Measurements from ENCODE around the gene HLA-DPB1.
"Not testable (repeated sequence)": the region's sequence is repeated elsewhere in the genome, so short reads cannot be mapped to it uniquely, and the experiment has no call there.

Gene HLA-DPB1

DNA sequence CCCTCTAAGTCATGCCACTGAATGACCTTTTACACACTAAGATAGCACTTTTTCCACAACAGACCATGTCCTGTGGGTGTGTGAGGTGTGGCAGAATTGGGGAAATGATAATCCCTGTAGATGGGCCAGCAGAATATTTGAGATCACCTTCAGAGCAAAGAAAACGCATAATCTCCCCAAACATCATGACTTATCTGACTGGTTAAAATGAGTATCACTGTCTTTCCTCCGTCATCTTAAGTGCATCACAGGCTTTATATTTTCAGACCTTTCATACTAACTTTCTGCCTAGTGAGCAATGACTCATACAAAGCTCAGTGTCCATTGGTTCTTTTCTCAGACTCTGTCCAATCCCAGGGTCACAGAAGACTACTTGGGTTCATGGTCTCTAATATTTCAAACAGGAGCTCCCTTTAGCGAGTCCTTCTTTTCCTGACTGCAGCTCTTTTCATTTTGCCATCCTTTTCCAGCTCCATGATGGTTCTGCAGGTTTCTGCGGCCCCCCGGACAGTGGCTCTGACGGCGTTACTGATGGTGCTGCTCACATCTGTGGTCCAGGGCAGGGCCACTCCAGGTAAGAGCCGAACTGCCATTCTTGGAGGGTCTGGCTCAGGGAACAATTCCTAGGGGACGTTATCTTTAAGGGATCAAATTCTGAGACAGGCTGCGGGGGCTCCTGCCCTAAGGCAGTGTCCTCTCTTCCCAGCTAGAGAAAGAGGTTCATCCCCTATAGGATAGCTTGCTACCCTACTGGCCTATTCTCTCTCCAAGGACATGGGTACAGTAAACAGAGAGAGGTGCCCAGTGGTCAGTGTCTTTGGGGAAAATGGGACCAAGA lies at the start of gene HLA-DPB1:
TSS of gene HLA-DPB1 (plus strand) at position 423 of the 838 bp plus-strand sequence. CDS start at position 475, 52 bp downstream.
- FAIRE-seq: no peak

DNA sequence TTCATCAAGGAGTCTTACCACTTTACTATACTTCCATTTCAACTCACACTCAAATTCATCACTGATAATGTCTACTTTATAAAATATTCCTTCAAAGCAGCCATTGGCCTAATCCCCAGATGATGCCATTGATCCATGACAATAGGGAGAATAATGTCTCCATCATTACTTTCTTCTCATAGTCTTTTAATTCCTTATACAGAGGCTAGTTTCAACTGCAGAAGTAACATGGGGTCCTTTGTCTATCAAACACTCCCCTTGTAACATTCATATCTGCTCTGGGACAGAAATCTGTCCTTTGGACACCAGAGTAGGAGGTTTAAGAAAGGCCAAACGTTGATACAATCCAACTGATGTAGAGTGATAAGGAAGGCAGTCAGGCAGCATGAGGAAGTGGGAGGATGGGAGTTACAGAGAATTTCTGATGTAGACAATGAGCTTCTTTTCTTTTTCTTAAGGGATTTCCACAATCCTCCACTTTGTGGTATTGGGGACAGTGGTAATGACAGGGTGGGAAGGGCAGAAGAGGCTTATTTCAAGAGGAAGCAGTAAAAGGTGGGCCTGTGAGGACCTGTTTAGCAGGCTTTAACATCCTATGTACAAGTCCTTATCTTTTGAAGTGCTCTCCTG lies 47.5 kb upstream of the HLA-DPB1 start:
- FAIRE-seq: no peak

DNA sequence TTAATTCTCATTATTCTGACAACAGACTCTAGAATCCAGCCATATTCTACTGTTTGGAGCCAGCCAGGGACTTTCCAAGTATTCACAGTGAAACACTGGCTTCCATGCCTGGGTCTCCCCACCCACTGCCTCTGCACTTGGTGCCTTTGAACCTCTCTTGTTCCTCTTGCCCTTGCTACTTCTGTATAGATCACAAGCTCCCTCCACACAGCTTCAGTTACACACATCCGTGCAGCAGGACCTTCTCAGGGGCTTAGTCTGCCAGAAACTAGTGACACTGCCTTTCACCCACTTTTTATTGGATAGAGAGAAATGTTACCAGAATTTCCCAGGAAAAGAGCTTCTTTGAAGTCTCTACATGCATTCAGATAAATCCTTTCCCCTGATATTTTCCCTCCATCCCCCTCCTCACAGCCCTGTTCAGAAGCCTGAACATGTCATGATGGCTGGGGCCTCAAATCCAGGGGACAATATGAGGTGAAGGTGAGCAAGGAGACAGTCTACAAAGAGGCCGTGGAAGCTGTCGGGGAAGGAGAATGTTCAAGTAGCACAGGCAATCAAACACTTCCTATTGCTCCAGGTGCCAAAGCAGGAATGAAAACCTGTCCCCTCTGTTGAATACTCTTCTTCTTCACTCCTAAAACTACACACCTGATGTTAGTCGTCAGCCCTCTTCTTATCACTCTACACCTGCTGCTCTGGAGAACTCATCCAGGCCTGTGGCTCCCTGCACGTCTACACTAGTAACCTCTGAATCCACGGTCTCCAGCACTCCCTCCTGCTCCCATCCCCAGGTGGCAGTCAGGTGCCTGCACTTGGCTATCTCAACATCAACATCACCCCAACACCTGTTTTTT lies 46.2 kb upstream of the HLA-DPB1 start:
- no peak for FAIRE-seq

DNA sequence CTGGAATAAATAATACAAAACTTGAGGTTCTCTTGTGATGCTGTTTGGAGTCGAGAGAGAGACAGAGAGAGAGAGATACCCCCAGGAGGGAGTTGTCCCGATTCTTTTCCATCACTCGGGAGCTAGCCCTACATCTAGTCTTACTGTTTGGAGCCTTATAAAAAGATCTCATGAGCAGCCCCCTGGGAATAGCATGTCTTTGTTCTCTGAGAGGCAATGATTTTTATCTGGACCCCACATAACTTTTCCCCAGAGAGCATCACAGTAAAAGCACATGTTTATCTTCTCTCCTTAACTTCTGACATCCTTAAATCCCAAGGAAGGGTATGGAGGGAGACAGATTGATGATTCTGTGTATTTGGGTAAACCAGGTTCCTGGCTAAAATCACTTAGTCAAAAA lies 45.5 kb upstream of the HLA-DPB1 start:
- FAIRE-seq: no peak

GRCh38 chr6:33034554-33034953 lies 41.2 kb upstream of the HLA-DPB1 start:
- no peak for FAIRE-seq

- FAIRE-seq: no peak
These were observed 39.3 kb upstream of the HLA-DPB1 start for GRCh38 chr6:33036535-33036934.

- FAIRE-seq: no peak
These were observed 35.6 kb upstream of the HLA-DPB1 start for GRCh38 chr6:33040157-33040556.

GRCh38 chr6:33049323-33050013 lies 26.3 kb upstream of the HLA-DPB1 start:
- FAIRE-seq: no peak

DNA sequence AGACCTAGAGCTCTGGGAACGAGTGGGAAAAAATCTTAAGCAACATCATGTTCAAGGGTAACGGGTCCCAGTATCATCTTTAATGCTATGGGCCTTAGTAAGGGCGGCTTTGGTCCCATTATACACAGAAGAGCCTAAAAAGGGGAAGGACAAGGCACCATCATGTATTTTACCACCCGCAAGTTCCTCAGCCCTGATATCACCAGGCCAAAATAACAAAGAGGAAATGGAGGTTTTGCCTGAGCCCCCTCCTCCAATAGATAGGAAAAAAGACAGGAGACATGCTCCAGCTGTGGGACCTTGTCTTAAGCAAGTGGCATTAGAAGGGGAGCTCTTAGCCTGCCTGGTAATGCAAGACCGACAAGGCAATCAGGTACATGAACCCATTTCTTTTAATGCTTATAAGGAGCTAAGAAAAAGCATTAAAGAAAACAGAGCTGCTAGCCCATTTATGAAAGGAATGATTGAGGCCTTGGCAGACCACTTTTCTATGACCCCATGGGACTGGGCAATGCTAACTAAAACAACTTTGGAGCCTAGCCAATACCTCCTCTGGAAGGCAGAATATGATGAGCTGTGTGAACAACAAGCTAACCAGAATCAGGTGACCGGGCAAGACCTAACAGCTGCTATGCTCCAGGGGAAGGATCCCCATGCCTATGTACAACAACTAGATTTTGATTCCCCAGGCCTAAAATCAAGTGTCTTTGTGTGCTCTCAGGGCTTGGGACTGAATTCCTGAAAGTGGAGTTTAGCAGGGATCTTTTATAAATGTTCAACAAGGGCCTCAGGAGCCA lies 25.6 kb upstream of the HLA-DPB1 start:
- FAIRE-seq: no peak

- FAIRE-seq: no peak
These were observed 23.2 kb upstream of the HLA-DPB1 start for GRCh38 chr6:33052627-33053026.

DNA sequence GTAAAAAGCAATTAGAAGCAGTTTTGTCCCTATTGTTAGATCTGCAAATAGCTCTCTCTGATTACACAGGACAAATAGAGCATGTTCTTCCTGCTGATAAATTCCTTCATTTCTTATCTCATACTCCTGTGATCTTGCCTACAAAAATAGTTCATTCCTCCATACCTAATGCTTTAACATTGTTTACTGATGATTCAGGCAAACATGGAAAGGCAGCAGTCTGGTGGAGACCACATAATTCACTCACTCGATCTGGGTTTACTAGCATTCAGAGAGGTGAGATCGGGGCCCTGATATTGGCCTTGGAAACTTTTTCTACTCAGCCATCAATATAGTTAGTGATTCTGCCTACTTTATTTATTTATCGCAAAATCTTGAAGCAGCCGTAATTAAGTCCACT lies 22.6 kb upstream of the HLA-DPB1 start:
- FAIRE-seq: no peak

DNA sequence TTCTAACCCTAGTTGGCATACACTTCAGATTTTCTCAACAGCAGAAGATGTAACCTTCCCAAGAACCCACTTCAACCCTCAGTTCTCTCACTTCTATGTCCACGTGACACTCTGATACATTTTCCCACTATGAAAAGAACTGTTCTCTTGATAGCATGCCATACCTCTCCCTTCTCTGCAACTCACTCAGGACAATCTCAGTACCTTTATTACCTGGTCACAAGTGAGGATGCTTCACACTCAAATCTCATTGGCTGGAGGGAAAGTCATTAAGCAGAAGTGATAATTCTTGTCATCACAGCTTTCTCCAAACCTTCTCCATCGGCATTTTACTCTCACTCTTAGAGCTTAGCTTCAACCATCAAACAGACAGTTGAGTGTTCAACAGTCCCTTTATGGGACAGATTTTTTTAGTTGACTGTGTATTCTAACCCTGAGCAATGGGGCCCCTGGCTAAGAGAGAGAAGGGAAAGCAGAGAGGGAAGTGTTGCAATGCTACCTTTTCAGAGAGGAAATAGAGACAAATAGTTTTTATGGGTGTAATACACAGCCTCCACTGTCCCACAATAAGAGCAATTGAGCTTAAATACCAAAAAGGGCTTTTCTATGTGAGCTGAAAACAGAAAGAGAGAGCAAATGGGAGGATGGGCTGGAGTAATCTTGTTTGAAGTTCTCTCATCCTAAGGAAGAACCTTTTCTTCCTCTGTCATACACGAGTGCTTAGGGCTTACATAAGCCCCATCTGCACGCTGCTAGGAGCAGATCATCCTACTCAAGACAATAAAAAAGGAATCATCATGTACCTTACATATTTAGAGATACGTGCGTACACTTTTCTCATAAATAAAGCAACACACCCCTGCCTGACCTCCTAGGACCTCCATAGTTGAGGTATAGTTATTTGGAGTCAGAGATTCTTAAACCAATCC lies 18.3 kb upstream of the HLA-DPB1 start:
- no peak for FAIRE-seq

DNA sequence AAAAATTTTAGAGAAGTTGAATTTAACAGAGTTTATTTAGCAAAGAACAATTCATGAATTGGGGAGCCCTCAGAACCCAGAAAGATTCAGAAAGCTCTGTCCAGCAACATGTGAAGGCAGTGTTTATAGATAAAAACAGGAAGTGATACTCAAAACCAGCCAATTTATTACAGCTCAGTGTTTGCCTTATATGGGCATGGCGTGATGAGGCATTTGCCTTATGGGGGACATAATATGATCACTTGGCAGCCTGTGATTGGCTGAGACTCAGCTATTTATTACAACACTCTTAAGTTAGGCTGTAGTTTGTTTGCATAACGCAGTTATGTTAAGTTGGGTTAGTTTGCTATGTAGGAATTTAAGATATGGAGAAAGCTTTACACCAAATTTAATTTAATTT lies 13.8 kb upstream of the HLA-DPB1 start:
- no peak for FAIRE-seq

DNA sequence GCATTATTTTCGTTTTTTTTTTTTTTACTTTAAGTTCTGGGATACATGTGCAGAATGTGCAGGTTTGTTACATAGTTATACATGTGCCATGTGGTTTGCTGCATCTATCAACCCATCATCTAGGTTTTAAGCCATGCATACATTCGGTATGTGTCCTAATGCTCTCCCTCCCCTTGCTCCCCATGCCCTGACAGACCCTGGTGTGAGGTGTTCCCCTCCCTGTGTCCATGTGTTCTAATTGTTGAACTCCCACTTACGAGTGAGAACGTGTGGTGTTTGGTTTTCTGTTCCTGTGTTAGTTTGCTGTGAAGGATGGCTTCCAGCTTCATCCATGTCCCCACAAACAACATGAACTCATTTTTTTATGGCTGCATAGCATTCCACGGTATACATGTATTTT lies 12.4 kb upstream of the HLA-DPB1 start:
- not testable (repeated sequence) for FAIRE-seq

DNA sequence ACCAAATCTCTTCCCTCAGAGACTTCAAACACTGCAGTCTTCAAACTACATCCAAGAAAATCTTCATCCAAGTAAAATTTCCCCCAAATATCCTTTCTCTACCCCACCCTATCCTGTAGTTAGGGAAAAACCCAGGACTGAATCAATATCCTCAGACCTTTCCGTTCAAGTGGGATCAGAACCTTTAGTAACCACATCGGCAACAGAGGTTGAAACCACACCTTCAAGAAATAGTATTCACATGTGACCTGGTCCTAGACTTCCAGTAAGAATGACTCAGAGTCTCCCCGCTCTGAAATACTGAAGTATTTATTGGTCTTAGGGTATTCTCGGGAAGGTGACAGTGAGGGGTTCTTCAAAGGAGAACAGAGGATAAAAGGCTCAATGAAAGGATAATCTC lies 11.1 kb upstream of the HLA-DPB1 start:
- FAIRE-seq: no peak

GRCh38 chr6:33065312-33065711 lies 10.5 kb upstream of the HLA-DPB1 start:
- no peak for FAIRE-seq

- no peak for FAIRE-seq
These were observed 8.8 kb upstream of the HLA-DPB1 start for GRCh38 chr6:33066917-33067521.

- no peak for FAIRE-seq
These were observed 6.6 kb upstream of the HLA-DPB1 start for GRCh38 chr6:33069021-33069738.

DNA sequence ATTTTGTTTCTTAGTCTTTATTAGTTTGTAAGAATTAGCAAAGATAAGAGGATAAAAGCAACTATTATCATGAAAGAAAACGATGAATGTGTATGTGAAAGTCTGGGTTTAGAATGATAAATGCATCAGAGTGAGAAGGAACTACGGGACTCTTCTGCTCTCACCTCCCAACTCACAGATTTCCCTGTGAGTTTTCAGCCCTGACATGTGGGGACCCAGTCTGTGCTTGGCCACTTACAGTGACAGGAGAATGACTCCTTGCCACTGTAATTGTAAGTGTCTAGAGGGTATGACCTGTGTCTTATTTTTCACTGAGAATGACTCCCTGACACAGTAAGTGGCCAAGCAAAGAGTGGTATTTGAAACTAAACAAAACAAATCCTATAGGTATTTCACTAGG lies 4.9 kb upstream of the HLA-DPB1 start:
- no peak for FAIRE-seq

DNA sequence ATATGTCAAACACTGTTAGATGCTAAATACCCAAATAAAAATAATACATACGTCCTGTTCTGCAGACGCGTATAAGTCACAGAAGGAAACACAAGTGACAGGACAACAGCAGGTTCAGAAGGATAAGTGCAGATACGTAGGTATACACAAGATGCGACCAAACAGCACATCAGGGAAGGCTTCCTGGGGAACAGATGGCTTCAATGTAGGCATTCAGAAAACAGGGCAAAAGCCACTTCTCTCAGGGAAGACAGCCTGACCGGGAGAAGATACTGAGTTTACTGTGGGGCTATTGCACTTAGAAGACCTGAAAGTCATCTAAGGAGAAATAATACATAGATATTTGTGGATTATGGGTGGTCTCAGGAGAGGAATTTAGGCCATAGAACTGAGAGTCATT lies 4.2 kb upstream of the HLA-DPB1 start:
- no peak for FAIRE-seq
